ENCODE measurements around the gene NAGPA. TPM values are rescaled to one million over a fixed set of nuclear protein-coding genes. Genes with fewer than 3 reads are reported as not detected.
A peak's percentile ranks its signal among the peaks of the same experiment; 100 is the strongest.

The NAGPA gene
- total RNA-seq, 2 donors from 2014 or later: 12.7 to 14.0 TPM

DNA sequence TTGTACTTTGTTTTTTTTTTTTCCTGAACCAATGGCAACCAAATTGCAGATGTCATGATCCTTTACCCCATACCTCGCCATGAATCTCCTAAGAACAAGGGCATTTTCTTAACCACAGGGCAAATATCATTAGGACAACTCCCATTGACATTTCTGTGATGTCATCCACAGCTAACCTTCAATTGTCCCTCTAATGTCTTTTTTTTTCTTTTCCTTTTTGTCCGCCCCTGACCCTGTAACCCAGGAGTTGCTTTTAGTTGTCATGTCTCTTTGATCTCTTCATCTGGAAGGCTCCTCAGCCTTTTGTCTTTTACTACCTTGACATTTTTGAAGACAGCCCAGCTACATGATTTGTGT, 410 bp upstream of the NAGPA start:
- no peaks in the 10 kb centered on the region for H3K36me3 Mint-ChIP-seq (ENCODE audit: low read depth)
- no peak overlapping the region for H3K27ac ChIP-seq (ENCODE audit: low read depth, low read length)
- peaks cover 10% of the 10 kb centered on the region for H3K4me1 ChIP-seq (ENCODE audit: control insufficient read depth, insufficient read depth, low read length)
- H3K36me3 ChIP-seq (ENCODE audit: control insufficient read depth, insufficient read depth, low read length): peaks cover 3% of the 10 kb centered on the region
- peaks cover 6% of the 10 kb centered on the region for H3K27me3 ChIP-seq (ENCODE audit: control insufficient read depth, insufficient read depth, low read length, poor library complexity, severe bottlenecking)
- H3K27ac Mint-ChIP-seq: peak overlapping the region; percentile 92
- H3K27me3 Mint-ChIP-seq (ENCODE audit: insufficient read depth): peaks cover 11% of the 10 kb centered on the region
- no peak for TF ChIP-seq CTCF (conservative IDR thresholded peaks at IDR 0.05)
- no peaks in the 10 kb centered on the region for H3K9me3 Mint-ChIP-seq
- peak overlapping the region; percentile 60 for H3K4me3 Mint-ChIP-seq
- no peak for DNase-seq
- peak overlapping the region; percentile 81 for H3K9ac ChIP-seq (ENCODE audit: extremely low read depth, low read length, poor library complexity, severe bottlenecking)
- peaks cover 32% of the 10 kb centered on the region for H3K4me1 Mint-ChIP-seq
- peak overlapping the region; percentile 82 for H3K4me3 ChIP-seq (ENCODE audit: low read length)
- 45 to 54% methylated on average over 2 of the region's 2 CpGs for WGBS, 2 experiments (ENCODE audit: insufficient coverage in 1 of 2, insufficient read length in 1 of 2)
- H3K9me3 ChIP-seq (ENCODE audit: control insufficient read depth, low read length): no peaks in the 10 kb centered on the region

DNA sequence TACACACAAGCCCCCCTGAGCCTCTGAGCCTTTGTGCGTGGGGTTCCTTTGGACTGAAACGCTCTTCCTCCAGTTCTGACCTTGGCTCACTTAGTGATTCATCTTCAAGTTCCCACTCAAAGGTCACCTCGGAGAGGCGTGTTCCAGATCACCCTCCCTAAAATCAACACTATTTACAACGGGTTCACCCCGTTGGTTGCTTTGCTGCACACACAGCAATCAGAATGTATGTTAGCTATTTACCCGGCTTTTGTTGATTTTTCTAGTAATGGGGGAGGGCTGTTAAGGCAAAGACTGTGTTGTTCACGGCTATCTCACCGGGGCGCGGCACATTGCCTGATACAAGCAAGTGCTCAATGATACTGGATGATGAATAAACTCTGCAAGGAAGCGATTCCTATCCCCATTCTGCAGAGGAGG, 977 bp downstream of the NAGPA start:
- no peak for DNase-seq
- Histone ChIP-seq H3K27me3 (ENCODE audit: control insufficient read depth, insufficient read depth, low read length, poor library complexity, severe bottlenecking) (peaks cover 6% of the 10 kb centered on the region), H3K9me3 (ENCODE audit: control insufficient read depth, low read length) (no peaks in the 10 kb centered on the region), H3K4me3 (ENCODE audit: low read length) (peak overlapping the region; percentile 82), H3K9ac (ENCODE audit: extremely low read depth, low read length, poor library complexity, severe bottlenecking) (peak overlapping the region; percentile 81), H3K4me1 (ENCODE audit: control insufficient read depth, insufficient read depth, low read length) (peaks cover 10% of the 10 kb centered on the region), H3K27ac (ENCODE audit: low read depth, low read length) (no peak overlapping the region), H3K36me3 (ENCODE audit: control insufficient read depth, insufficient read depth, low read length) (peaks cover 3% of the 10 kb centered on the region)
- H3K4me1 Mint-ChIP-seq: peaks cover 32% of the 10 kb centered on the region
- TF ChIP-seq CTCF (conservative IDR thresholded peaks at IDR 0.05): no peak
- no peak overlapping the region for H3K27ac Mint-ChIP-seq
- peak overlapping the region; percentile 60 for H3K4me3 Mint-ChIP-seq
- WGBS, 2 experiments (ENCODE audit: insufficient coverage in 1 of 2, insufficient read length in 1 of 2): 62 to 70% methylated on average over 12 of the region's 12 CpGs
- no peaks in the 10 kb centered on the region for H3K9me3 Mint-ChIP-seq
- H3K27me3 Mint-ChIP-seq (ENCODE audit: insufficient read depth): peaks cover 11% of the 10 kb centered on the region
- H3K36me3 Mint-ChIP-seq (ENCODE audit: low read depth): no peaks in the 10 kb centered on the region

- no peak overlapping the region for H3K4me3 ChIP-seq (ENCODE audit: low read length)
- Mint-ChIP-seq H3K27ac (no peak overlapping the region), H3K4me3 (peak overlapping the region; percentile 28), H3K27me3 (ENCODE audit: insufficient read depth) (peaks cover 11% of the 10 kb centered on the region), H3K9me3 (no peaks in the 10 kb centered on the region), H3K4me1 (peaks cover 29% of the 10 kb centered on the region), H3K36me3 (ENCODE audit: low read depth) (no peaks in the 10 kb centered on the region)
- H3K36me3 ChIP-seq (ENCODE audit: control insufficient read depth, insufficient read depth, low read length): peaks cover 3% of the 10 kb centered on the region
- H3K9ac ChIP-seq (ENCODE audit: extremely low read depth, low read length, poor library complexity, severe bottlenecking): no peak overlapping the region
- peaks cover 10% of the 10 kb centered on the region for H3K4me1 ChIP-seq (ENCODE audit: control insufficient read depth, insufficient read depth, low read length)
- TF ChIP-seq CTCF (conservative IDR thresholded peaks at IDR 0.05): no peak
- WGBS, 2 experiments (ENCODE audit: insufficient coverage in 1 of 2, insufficient read length in 1 of 2): 93 to 100% methylated on average over 5 to 7 of the region's 7 CpGs
- H3K27ac ChIP-seq (ENCODE audit: low read depth, low read length): no peak overlapping the region
- no peaks in the 10 kb centered on the region for H3K9me3 ChIP-seq (ENCODE audit: control insufficient read depth, low read length)
- H3K27me3 ChIP-seq (ENCODE audit: control insufficient read depth, insufficient read depth, low read length, poor library complexity, severe bottlenecking): peaks cover 6% of the 10 kb centered on the region
- DNase-seq: no peak
Observed at GRCh38 chr16:5031601-5032000, 2.1 kb downstream of the NAGPA start.

Data from endodermal cell (in vitro differentiated cells).